HG02852 (cell line): Measurements from ENCODE around the gene THBS2.
"Not testable (repeated sequence)": the region's sequence is repeated elsewhere in the genome, so short reads cannot be mapped to it uniquely, and the experiment has no call there.

ENCODE experiments used
- ATAC-seq: cut with Tn5 transposase; IDR thresholded peaks from one replicate; pipeline ENCODE4 v1.9.1; 2021; ENCODE audit warnings: mild to moderate bottlenecking, moderate library complexity; ENCODE audit not compliant: unreplicated experiment

Gene THBS2

GRCh38 chr6:169188051-169188470 lies 65.6 kb downstream of the THBS2 start:
- ATAC-seq = no peak

DNA sequence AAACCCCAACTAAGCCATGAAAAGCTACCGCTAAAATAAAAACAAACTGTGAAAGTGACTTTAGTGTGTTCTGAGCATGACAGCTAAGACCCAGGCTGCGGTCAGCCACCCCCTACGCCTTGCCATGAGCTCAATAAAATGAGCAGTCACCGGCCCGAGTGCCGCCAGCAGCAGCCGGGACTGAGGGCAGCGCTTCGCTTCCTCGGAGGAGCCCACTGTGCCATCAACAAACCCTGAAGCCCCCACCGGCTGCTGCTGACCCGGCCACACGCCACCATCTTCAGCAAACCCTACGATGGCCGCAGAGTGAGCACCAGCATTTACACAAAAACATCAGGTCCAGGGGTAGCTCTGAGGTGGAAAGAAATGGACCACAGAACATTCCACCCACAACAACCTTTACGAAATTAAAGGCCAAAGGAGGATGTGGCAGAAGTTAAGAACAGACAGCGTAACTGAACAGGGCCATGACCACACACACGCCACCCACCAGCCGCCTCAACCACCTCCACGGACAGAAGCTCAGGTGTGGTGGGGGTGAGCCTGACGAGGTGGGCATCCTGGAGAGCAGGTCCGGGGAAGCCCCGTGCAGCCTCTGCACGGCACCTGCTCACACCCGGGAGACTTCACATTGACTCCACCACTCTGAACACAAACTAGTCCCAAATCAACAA lies 67.0 kb downstream of the THBS2 start:
- ATAC-seq = no peak

- ATAC-seq = no peak
Measured at GRCh38 chr6:169185692-169186485, 67.8 kb downstream of the THBS2 start.

GRCh38 chr6:169185011-169185521 lies 68.6 kb downstream of the THBS2 start:
- ATAC-seq = no peak

DNA sequence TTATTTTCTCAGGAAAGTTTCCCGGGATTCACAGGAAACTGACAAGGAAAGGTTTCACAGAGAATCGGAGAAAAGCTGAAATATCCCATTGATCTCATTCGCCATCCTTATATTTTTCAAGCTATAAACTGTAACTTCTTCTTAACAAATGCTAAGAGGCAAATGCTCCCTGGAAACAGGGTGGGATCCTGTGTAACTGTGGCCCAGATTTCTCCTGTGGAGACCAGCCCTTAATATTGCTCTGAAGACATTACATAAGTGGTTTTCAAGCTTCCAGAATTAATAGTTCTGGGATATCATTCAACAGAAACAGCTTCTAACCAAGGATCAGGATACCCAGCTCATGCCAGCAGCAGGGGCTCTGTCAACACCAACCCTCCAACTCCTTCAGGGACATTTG lies 69.2 kb downstream of the THBS2 start:
- ATAC-seq = no peak

DNA sequence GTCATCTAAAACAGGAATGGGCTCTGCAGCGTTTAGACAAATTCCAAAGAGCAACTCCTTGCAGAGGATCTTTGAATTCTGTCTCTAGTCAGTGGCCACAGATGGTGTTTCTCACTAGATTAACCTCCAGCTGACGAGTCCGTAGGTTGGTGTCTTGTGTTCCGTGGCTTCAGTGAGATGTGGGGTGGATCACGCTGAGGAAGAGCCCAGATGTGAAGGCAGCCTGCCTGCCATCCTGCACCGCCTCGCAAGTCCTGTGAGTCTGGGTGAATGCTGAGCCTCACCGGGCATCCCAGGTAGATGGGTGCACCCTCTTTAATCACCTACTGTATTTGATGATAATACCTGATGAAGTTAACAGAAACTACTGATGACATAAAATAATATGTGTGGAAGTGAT lies 70.4 kb downstream of the THBS2 start:
- ATAC-seq = no peak

DNA sequence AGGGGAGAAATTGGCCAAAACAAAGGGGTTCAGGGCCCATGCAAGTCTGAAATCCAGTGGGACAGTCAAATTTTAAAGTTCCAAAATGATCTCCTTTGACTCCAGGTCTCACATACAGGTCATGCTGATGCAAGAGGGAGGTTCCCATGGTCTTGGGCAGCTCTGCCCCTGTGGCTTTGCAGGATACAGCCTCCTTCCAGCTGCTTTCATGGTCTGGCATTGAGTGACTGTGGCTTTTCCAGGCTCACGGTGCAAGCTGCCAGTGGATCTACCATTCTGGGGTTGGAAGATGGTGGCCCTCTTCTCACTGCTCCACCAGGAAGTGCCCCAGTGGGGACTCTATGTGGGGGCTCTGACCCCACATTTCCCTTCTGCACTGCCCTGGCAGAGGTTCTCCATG lies 73.8 kb downstream of the THBS2 start:
- not testable (repeated sequence) for ATAC-seq

DNA sequence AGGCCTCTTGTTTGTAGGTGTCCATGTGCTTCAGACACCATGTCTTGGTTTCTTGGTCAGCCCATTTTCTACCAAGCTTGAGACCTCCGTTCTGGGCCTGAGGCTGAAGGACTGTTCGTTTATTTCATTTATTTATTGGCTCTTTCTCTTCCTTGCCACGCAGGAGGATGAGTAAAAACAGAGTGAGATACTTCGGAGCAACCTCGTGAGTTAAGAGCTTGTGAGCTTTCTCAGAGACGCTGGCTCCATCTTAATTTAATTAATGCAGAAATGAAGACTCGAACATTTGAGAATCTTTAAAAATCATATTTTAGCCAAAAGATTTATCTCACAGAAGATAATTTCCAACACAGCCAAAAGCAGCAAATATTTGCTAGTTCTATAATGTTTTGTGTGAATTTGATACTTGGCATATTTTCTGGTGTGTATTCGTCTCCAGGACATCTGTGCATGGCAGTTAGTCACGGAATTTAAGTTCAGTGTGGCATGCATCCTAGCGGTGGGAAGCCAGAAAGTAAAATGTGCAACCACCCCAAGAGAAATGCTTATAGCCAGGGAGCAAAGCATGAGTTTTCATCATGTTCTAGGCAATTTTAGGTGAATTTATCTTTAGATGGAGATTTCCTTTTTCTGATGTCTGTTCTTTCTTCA lies 76.0 kb downstream of the THBS2 start:
- no peak for ATAC-seq

GRCh38 chr6:169176361-169176991 lies 77.2 kb downstream of the THBS2 start:
- ATAC-seq = no peak

DNA sequence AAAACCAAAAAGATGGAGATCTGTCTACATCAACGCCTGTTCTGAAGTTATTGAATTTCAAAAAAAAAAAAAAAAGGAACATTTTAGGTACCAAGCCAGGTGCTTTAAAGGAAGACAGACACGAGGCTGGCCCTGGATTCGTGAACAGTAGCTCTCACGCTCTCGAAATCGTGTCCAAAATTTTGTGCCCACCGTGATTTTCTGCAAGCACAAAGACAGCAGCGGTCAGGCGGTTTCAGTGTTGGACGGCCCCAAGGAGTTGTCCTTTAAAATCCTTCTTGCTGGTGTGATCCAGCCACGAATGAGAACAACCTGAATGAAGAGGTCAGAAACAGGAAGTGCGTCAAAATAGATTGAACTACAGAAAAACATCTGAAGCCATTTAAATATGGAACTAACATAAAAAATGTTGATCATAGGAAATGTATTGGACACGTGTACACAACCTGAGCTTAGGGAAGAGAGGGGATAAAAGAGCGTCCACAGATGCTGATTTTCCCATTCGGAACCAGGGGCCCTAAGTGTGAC lies 78.2 kb downstream of the THBS2 start:
- no peak for ATAC-seq

- ATAC-seq = no peak
Measured at GRCh38 chr6:169174516-169175359, 78.9 kb downstream of the THBS2 start.

DNA sequence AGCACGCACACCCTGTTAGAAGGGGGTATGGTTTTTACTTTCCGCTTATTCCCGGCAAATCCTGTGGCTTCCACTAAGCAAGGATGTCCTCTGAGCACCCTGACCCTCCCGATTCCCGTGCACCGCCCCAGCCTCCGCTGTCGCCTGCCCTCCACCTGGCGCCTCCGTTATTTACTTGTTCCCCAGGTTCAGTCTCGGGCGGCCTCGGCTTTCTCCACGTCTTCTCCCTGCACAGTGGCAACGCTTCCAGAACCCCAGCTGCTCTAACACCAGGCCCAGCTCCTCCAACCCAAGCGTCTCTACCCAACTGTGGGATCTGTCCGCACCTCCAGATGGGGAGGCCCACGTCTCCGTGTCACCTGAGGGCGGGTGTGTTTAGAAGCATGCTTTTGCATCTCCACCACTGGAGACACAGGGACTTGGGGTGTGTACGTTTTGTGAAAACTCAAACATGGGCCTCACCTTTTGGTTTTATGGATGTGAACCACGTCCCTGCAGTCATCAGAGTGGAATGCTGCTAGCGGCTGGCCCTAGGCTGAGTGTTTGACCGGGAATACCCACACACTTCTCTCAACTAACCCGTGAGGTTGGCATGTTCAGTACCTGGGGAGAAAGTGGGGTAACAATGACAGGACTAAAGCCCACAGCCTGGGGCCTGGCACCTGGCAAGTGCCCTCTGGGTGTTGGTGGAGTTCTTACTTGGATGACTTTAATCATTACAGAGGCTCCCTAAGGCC lies 79.9 kb downstream of the THBS2 start:
- ATAC-seq = no peak

- no peak for ATAC-seq
Measured at GRCh38 chr6:169172946-169173345, 80.7 kb downstream of the THBS2 start.

DNA sequence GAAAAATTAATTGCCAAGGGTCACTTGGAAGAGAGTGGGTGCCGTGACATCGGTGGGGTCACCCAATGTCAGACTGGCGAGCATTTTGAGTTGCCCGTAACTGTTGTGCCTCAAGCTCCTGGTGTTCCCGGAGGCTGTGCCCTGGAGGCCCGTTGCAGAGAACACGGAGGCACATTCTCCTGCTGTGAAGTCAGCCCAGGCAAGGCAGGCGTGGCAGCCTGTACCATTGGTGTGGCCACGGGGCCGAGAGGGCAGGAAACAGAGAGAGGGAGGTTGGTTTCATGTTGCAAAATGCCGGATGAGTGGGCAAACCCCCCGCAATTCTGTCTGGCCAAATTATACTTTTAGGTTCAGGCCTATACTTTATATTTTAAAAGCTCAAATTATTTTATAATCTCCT lies 81.2 kb downstream of the THBS2 start:
- ATAC-seq = no peak

DNA sequence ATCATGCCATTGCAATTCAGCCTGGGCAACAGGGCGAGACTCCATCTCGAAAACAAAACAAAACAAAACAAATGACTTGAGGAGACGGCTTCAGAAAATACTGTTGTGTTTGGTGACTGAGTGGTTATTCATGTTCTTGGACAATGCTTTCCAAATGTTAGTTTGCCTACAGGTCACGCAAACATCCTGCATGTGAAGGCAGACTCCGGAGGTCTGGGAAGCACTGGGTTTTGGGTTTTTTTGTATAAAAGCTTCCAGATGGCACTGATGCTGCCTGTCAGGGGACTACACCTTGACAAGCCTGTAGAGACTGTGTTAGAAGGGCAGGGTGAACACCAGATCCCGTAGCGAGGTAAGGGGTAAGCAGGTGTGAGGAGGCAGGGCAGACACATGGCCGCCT lies 81.7 kb downstream of the THBS2 start:
- ATAC-seq = no peak

DNA sequence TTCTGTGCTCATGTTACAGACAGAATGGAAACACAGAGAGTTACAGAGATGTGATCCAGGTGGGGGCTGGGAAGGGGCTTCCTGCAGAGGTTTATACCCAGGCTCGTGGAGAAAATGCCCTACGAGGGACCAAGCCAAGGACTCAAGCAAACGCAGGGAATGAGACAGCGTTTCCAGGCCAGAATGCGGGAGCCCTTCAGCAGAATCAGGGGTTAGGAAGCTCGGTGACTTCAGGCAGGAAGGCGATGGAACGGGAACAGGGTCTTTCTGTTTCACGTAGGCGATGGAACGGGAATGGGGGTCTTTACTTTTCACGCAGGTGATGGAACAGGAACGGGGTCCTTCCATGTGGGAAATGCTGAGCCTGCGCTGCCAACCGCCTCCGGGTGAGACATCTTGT lies 82.6 kb downstream of the THBS2 start:
- ATAC-seq = no peak

DNA sequence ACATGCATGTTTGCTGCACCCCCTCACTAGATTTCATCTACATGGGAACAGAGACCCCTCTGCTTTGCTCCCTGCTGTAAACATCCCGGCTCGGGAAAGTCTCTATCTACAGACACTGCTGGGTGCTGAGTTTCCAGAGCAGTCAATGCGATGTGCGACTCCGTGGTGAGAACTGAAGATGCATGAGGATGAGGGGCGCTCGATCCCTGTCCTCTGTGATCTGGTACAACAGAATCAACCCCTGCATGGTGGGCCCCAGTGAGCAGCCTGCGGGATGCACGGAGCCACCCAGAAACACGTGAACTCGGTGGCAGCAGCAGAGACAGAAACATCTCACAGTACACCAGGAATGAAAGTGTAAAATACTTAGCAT lies 83.1 kb downstream of the THBS2 start:
- no peak for ATAC-seq

- no peak for ATAC-seq
Measured at GRCh38 chr6:169169941-169170582, 83.6 kb downstream of the THBS2 start.

DNA sequence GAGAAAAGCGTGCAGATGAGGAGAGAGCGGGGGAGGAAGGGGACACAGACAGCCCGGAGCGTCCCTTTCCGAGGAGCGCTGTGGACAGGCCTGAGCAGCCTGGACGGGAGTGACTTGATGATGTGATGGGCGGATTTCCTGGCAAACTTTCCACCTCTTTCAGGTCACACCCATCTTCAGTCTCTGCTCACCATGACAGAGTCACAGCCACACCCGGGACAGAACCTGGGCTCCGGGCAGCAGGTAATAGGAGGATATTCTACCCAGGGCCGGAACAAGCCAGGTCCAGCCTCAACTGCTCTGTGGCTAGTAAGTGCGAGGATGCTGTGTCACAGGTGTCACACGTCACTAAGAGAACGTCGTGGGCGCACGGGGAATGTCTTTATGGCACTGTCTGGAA lies 84.3 kb downstream of the THBS2 start:
- ATAC-seq = no peak
